Dedifferentiated amniotic fluid mesenchymal stem cell (primary cell): ENCODE results near the gene EMID1.
A peak's percentile ranks its signal among the peaks of the same experiment; 100 is the strongest.

Source experiments
- DNase-seq: peaks from one replicate; pipeline ENCODE4 v3.0.0-alpha.2; 2016; ENCODE audit errors: extremely low spot score

Gene EMID1

GRCh38 chr22:29290061-29290460, 84.4 kb downstream of the EMID1 start:
- DNase-seq, result no peak

GRCh38 chr22:29291215-29291614, 85.5 kb downstream of the EMID1 start:
- DNase-seq, result no peak

- DNase-seq, result no peak
Measured at GRCh38 chr22:29292379-29292778, 86.7 kb downstream of the EMID1 start.

GRCh38 chr22:29298641-29299040, 92.9 kb downstream of the EMID1 start:
- no peak for DNase-seq

GRCh38 chr22:29299136-29299900, 93.6 kb downstream of the EMID1 start:
- DNase-seq, result no peak

- DNase-seq, result no peak
Measured at GRCh38 chr22:29300467-29300806, 94.7 kb downstream of the EMID1 start.

- DNase-seq, result no peak
Measured at GRCh38 chr22:29300807-29301601, 95.3 kb downstream of the EMID1 start.

- DNase-seq, result no peak
Measured at GRCh38 chr22:29301716-29302401, 96.2 kb downstream of the EMID1 start.

GRCh38 chr22:29302402-29302680, 96.6 kb downstream of the EMID1 start:
- no peak for DNase-seq

GRCh38 chr22:29302681-29303465, 97.2 kb downstream of the EMID1 start:
- no peak for DNase-seq

GRCh38 chr22:29305836-29306174, 100.1 kb downstream of the EMID1 start:
- no peak for DNase-seq

GRCh38 chr22:29306175-29306834, 100.6 kb downstream of the EMID1 start, which contains the start of gene GAS2L1:
Gene GAS2L1, plus strand, starts transcription at chr22:29306650. Its CDS starts 1,456 bp downstream, at chr22:29308106.
- peak; percentile 68 for DNase-seq

- DNase-seq, result peak; percentile 59
Measured at GRCh38 chr22:29306835-29307595, 101.3 kb downstream of the EMID1 start.

- no peak for DNase-seq
Measured at GRCh38 chr22:29307596-29308147, 102.0 kb downstream of the EMID1 start.

GRCh38 chr22:29308148-29308790, 102.6 kb downstream of the EMID1 start:
- no peak for DNase-seq

- no peak for DNase-seq
Measured at GRCh38 chr22:29308791-29309262, 103.1 kb downstream of the EMID1 start.
